Stimulated activated CD4-positive, alpha-beta T cell treated with anti-CD3 and anti-CD28 coated beads, Interleukin-12 subunit alpha, Interleukin-12 subunit beta, amount 100 ng/mL, for 4 hours (primary cell): ENCODE measurements around the gene EPB41.
"Not testable (repeated sequence)": the region's sequence is repeated elsewhere in the genome, so short reads cannot be mapped to it uniquely, and the experiment has no call there.

Experiments
- DNase-seq: peaks from one replicate; pipeline ENCODE4 v3.0.0-alpha.2; 2020

The EPB41 gene

DNA sequence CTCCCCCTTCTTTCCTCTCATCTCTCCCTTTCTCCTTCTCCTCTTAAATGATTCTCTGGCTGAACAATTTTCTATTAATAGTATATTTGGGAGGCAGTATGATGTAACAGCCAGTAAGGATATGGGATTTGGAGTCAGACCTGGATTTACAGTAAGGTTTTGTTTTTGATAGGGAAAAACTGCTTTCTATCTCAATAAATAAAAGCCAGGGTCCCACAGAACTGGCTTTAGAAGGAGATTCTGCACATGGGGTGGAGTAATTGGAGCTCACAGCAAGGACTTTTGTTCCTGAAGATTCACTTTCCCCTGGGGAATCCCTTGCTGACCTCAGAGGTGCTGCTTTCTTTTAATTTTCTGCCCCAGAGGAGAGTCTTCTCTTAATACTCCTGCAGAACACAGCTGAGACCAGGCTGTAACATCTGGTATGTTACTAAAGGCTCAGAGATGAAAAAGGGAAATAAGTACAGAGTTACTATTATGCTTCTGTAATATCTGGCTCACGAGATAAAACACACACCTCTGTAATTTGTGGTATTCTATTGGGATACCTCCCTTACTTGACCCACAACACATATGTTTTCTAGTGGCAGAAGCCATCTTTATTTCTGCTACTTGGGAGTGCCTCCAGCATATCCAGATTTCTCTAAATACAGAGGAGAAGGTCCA lies 13.4 kb downstream of the EPB41 start:
- DNase-seq = no peak

DNA sequence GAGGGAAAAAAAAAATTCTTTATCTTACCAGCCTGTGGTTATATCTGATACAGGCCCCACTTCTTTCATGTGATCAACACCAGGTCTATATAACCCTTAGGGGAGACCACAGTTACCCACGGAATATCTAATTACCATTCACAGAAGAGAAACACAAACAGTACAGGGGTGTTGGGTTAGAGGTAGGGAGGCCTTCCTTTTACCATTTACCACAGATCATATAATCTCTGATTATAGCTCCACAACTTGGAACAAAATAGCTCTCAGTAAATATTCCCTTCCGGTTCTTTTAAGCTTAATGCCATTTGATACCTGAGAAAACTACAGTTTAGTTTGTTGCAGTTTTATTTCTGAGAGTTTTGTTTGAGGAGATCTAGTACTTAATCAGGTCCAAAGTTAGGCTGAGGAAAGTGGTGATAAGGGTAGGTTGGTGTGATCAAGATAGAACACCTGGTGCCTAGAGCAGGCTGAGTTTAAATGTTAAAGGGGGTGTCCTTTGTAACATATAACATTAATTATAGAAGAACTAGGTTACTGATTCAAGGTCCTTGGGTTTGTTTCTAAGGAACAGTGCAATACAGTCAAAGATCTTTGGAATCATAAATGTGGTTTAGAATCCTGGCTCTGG lies 14.1 kb downstream of the EPB41 start:
- no peak for DNase-seq

DNA sequence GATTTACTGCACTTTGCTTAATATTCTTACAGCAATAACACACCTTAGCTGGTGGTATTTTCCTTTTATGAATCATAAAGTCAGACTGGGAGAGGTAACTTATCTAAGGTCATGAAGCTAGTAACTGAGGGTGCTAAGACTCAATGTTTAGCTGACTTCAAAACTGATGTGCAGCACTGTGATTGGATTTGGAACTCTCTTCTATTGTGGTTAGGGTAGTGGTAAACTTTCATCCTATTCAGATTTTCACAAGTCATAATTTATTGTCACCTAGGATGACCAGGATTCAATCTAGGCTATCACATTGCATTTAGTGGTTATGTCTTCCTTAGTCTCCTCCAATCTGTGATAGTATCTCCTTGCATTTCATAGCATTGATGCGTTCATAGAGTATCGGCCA lies 18.9 kb downstream of the EPB41 start:
- DNase-seq = no peak

DNA sequence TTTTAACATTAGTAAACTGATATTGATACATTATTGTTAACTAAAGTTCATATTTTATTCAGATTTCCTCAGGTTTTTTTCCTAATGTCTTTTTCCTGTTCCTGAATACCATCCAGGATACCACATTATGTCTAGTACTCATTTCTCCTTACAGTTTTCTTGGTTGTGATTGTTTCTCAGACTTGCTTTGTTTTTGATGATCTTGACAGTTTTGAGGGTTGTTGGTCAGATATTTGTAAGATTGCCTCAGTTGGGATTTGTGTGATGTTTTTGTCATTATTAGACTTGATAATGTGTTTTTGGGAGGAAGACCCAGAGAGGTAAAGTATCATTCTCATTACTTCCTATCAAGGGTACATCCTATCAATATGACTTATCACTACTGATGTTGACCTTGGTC lies 19.5 kb downstream of the EPB41 start:
- no peak for DNase-seq

DNA sequence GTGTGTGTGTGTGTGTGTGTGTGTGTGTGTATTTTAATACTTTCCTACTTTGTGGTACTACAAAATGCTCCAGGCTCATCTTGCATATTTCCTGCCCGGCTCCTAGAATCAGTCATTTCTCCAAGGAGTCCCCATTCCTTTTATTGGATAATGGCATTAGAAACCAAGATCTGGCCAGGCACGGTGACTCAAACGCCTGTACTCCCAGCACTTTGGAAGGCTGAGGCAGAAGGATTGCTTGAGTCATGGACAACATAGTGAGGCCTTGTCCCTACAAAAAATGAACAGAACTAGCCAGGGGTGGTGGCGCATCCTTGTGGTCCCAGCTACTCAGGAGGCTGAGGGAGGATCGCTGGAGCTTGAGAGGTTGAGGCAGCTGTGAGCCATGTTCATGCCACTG lies 20.3 kb downstream of the EPB41 start:
- no peak for DNase-seq

DNA sequence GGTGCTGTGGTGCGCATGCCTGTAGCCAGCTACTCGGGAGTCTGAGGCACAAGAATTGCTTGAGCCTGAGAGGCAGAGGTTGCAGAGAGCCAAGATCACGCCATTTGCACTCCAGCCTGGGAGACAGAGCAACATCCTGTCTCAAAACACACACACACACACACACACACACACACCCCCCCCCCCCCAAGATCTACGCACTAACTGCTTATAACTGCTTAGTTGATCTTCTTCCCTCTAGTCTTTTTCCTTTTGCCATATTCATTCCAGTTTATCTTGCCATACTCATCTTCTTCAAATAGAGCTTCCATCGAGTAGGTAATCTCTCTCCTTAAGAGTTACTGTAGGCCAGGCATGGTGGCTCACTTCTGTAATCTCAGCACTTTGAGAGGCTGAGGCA lies 20.9 kb downstream of the EPB41 start:
- DNase-seq = no peak

DNA sequence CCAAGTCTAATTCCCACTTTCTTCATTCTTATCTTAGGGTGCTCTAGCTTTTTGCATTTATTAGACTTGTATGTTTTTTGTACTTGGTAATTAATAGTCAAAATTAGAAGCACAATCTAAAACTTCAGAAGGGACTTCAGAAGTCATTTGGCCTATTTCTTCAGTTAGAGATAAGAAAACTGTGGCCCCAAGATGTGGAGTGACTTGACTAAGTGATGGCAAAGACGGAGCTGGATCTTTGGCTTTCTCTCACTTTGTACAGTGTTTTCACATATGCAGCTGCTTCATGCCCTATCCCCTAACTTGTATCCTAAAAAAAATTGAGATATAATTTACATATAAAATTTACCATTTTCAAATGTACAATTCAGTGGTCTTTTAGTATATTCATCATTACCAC lies 21.7 kb downstream of the EPB41 start:
- no peak for DNase-seq

DNA sequence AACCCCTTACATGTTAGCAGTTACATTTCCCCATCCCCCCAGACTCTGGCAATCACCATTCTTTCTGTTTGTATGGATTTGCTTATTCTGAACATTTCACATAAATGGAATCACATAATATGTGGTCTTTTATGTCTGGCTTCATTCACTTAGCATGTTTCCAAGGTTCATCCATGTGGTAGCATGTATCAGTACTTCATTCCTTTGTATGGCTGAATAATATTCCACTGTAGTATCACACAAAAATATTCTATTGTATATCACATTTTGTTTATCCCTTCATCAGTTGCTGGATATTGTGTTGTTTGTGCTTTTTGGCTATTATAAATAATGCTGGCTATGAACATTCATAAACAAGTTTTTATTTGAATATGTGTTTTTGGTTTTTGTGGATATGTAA lies 22.2 kb downstream of the EPB41 start:
- no peak for DNase-seq

DNA sequence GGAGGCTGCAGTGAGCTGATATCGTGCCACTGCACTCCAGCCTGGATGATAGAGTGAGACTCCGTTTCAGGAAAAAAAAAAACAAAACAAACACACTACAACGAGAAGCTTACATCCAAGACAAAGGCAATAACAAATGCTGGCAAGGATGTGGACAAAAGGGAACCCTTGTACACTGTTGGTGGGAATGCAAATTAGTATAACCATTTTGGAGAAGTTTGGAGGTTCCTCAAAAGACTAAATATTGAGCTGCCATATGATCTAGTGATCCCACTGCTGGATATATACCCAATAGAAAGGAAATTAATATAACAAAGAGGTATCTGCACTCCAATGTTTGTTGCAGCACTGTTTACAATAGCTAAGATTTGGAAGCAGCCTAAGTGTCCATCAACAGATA lies 29.2 kb downstream of the EPB41 start:
- not testable (repeated sequence) for DNase-seq

DNA sequence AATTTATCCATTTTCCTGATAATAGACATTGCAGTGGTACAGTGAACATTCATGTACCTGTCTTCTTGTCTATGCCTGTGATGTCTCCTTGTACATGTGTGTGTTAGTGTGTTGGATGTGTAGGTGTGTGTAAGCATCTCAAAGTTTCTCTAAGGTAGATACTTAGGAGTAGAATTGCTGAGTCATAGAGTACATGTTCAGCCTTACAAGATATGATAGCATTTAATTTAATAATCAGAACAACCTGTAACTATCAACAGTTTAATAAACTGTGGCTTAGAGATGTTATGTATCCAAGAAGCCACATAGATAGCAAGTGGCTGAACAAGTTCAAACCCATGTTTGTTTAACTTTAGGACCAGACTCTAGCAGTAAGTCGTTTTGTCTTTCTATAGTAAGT lies 35.6 kb downstream of the EPB41 start:
- no peak for DNase-seq

DNA sequence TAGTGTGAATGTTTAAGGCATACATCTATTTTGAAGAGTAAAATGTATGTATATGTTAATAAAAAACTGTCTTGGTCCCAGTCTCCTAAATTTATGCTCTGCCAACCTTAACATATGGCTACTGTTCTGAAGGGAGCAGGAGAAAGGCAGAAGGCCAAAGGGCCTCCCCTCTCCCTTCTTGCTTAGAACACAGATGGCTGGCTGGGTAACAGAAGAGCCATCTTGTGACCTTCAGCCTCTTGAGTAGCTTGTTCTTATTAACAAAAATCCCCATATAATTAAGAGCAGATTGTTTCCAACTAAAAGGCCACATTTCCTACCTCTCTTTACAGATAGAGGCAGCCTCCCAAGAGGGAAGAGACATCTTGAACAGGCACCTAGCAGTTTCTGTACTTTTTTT lies 36.1 kb downstream of the EPB41 start:
- no peak for DNase-seq

DNA sequence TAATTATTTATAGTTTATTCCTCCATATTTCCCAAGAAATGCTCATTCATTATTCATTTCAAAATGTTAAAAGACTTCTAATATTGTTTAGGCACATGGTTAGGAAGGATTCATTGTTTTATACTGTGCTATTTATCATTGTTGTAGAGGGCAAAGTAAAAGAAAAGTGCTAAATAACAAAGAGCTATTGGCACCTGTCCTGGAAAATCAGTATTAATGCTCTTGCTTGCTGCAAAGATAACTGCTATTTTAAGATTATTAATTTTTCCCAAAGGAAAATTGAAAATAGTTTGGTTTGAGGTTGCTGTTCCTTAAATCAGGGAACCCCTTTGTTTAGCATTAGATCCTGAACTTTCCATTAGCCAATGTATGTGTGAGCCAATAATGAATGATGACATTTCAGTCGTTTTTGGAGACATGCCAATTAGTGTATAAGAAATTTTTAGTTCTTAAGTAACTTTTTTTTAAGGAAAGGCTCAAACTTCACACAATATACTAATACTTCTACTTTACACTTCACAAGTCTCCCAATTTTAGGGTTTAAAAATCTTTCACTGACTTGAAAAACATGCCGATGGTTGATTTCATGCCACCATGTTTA lies 39.9 kb downstream of the EPB41 start:
- no peak for DNase-seq

DNA sequence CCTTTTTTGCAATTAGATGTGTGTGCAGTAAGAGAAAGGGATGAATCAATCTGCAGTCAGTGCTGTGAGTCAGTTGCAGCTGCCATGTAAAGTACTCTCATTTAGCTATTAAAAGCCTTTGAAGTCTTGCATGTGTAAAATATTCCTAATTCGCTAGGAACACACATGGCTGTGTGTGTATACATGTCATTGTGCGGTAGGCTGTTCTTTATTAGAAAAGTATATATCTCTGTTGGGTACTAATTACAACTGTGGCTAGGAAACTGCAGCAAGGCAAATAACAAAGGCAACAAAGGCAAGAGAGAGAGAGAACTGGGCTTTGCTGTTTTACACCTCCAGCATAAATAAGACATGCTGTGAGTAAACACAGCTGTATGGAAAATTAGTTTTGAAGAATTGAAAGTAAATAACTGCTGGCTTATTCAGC lies 41.7 kb downstream of the EPB41 start:
- no peak for DNase-seq

DNA sequence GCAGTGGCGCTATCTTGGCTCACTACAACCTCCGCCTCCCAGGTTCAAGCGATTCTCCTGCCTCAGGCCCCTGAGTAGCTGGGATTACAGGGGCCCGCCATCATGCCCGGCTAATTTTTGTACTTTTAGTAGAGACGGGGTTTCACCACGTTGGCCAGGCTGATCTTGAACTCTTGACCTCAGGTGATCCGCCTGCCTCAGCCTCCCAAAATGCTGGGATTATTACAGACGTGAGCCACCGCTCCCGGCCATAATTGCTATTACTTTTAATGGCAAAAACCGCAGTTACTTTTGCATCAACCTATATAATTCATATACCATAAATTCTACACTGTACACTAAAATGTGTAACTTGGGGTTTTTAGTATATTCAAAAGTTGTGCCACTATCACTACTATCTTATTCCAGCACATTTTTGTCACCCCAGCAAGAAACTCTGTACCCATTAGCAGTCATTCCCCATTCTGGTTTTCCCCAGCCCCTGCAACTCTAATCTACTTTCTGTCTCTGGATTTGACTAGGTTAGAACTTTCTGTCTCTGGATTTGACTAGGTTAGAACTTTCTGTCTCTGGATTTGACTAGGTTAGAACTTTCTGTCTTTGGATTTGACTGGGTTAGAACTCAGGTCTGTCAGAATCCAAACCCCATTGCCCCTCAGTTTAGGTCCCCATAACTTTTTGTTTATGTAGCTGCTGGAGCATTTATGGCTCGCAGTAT lies 47.9 kb downstream of the EPB41 start:
- peak; percentile 10 for DNase-seq

DNA sequence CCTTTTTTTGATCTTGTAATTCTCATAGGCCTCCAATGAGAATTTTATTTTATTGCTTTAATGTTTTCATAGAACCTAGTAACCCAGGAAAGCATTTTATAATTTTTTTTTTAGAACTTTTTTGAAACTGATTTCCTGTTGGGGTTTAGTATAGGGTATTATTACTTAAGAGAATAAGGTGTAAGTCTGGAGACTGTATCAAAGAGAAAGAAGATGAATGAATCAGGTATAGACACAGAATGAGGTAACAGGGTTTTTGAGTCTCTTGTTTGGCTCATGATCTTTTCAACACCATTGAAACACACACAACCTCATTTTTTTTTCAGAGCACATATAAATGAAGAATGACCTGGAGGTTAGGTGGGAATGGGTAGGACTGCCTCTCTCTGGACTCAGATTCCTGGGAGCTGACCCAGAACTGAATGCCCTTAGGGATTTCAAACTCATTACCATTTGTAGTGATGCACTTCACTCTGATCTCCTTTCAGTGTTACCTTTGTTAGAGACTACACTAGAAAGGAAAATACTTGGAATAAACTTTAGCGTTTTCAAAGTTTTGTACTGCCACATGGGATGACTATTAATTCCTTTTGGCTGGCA lies 51.0 kb downstream of the EPB41 start:
- DNase-seq = no peak

DNA sequence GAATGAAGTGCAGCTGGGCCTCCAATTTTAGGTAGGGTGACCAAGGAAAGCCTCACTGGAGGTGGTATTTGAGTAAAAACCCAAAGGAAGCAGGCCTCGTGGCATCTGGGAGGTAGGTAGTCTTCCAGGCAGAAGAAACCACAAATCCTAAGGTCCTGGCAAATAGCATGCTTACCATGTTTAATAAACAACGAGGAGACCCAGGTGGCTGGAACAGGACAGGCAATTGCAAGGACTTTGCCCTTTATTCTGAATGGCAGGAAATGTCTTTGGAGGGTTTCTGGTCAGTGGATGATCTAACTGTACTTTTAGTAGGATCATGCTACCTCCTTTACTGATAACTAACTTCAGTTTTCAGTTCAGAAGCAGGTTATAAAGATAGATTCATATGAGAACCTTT lies 52.2 kb downstream of the EPB41 start:
- DNase-seq = no peak

DNA sequence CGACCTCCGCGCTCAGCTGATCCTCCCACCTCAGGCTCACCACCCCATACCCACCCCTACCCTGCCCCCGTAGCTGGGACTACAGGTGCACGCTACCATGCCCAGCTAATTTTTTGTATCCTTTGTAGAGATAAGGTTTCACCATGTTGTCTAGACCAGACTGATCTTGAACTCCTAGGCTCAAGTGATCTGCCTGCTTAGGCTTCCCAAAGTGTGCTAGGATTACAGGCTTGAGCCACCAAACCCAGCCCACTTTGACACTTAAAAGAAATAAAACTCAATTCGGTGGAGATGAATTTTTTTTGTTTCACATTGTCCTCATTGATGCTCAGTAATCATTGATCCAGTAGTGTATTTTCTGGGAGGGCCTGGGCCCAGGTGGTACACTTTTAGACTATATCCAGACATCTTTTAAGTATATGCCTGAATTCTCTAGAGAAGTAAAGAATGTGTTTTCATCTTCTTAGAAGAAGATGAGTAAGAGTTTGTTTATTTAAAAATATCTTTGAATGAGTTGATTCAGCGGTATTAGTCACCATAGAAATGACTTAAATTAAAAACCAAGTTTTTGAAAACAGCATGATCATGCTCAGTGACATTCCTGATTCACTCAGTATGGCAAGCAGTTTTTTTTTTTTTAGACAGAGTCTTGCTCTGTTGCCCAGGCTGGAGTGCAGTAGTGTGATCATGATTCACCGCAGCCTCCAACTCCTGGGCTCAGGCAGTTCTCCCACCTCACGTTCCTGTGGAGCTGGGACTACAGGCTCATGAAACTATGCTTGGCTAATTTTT lies 57.8 kb downstream of the EPB41 start:
- DNase-seq = no peak

DNA sequence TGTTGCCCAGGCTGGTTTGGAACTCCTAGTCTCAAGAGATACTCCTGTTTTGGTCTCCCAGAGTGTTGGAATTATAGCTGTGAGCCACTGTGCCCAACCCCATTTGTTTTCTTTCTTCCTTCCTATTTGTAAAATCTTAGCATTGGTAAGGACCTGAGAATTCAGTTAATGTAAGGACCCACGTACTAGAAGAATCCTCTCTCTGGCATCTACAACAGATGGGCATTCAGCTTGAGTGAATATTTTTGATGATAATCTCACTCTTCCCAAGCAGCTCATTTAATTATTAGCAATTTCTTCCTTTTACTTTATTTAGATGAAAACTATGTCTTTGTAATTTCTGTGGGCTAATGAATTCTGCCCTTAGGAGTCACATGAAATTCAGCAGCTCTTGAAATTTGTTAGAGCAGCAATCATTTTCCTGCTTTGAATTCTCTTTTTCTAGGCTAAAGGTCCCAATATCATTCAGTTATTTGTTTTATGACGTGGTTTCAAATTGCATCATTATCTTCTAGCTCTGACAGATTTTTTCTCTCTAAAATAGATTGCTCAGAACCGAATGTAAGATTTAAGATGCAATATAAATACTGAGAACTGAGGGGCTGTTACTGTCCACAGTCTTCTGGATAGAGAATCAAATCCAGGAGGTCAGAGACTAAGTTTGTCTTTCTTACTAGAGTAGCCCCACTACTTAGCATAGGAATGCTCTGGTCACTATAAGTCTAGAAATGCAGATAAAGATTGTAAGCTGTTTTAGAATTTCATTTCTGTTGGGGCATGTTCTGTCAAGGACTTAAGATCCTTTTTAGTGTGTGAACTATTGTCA lies 59.4 kb downstream of the EPB41 start:
- no peak for DNase-seq

DNA sequence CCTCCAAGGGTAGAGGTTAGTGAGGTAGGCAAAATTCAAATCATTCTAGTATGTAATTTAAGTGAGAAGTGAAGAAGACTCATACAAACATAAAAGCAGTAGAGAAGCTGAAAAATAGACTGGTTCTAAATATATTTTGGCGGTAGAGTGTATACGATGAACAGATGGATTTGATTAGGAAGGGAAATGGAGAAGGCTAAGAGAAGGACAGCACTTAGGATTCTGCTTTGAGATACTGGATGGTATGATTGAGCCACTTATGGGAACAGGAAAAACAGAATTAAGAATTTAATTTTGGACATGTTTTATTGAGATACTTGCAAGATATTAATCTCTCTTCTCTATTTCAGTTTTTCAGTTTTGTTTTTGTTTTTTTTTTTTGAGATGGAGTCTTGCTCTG lies 60.1 kb downstream of the EPB41 start:
- DNase-seq = no peak

DNA sequence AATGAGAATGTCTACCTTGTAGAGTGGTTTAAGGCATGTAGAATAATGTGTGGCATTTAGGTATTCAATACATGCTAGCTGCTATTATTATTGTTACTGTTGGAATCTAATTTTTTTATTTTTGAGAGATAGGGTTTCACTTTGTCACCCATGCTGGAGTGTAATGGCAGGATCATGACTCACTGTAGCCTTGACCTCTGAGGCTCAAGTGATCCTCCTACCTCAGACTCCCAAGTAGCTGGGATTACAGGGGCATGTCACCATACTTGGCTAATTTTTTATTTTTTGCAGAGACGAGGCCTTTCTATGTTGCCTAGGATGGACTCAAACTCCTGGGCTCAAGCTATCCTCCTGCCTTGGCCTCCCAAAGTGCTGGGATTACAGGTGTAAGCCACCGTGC lies 61.9 kb downstream of the EPB41 start:
- DNase-seq = no peak

DNA sequence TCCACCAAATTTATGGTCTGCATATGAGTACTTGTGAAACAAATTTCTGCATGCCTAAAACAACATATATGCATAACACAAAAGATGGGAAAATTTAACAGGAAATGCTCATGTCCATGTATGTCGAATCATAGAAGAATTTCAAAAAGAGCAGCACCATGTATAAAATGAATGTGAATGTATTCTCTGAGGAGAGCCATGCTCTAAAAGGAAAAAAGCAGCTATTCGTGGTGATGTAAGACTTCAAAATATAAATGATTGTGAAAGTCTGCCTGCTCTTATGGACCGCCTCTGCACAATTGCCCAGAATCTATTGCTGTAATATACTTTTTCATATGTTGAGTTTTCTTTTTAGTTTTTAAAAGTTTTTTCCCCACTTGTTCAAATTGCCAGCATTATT lies 66.8 kb downstream of the EPB41 start:
- no peak for DNase-seq

DNA sequence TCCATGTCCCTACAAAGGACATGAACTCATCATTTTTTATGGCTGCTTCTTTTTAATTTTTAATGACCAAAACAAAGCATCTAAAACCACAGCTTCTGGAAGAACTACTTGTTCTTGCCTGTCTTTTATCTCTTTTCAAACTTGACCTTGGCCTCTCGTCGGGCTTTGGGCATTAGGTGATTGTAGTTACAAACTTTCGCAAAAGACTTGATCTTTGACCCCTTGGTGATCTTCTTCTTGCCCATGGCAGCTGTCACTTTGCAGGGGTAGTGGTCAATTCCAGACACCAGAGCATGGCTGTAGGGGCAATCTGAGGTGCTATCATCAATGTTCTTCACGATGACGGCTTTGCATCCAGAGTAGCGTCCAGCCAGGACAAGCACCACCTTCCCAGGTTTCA lies 67.8 kb downstream of the EPB41 start:
- no peak for DNase-seq
